NCI-H146 treated with DMSO at 0.1 percent for 48 hours (cell line): ENCODE data around the gene FCGBP.
A peak's percentile ranks its signal among the peaks of the same experiment; 100 is the strongest.
"Not testable (repeated sequence)": the region's sequence is repeated elsewhere in the genome, so short reads cannot be mapped to it uniquely, and the experiment has no call there.

Source experiments
- DNase-seq: peaks from one replicate; lab custom pipeline; 2025; ENCODE audit not compliant: unreplicated experiment; lab: John Stamatoyannopoulos, UW

The FCGBP gene

DNA sequence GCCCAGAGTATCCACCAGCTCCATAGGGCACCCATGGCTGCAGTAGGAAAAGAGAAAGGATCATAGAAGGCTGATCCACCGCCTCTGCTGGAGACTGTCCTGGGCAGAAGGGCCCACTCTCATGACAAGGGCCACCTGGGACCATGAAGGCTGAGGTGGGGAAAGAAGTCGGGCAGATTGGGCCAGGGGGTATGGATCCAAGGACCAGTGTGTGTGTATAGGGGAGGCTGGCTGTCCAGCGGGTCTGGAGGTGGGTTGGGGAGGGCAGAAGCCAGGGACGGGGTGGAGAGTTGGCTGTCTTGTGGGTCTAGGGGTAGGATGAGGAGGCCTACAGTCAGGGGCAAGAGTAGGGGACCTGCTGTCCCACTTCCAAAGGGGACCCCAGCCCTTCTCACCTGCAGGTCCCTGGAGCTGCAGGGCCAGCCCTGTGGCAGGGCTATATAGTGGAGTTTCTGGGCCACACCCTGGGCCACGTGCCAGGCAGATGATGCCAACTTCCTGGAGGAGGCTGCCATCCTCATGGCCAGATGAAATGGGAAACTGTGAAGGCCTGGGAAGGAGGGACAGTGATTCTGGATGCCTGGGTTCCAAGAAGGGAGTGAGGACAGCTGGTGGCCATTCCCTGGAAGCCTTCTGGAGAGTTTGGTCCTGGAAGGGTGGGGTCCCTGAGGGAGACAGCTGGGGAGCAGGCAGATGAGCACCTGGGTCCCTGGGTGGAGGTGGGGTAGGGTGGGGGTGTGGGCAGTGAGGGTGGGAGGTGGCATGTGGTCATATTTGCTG is at the start of gene FCGBP:
Gene FCGBP, minus strand, starts transcription at position 51 of the 780 bp plus-strand sequence.
- no peak for DNase-seq

GRCh38 chr19:39983695-39984300 is 49.4 kb upstream of the FCGBP start:
- no peak for DNase-seq

DNA sequence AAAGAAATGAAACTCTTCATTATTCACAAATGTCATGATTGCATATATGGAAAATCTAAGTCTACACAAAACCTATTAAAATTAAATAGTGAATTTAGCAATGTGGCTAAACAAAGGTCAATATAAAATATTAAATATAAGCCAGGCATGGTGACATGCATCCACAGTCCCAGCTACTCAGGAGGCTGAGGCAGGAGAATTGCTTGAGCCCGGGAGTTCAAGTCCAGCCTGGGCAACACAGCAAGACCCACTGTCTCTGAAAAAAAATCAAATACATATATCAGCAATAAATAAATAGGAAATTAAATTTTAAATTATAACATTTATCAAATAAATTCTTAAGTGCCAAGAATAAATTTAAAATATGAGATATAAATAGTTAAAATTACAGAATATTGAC is 48.4 kb upstream of the FCGBP start:
- DNase-seq, result no peak

DNA sequence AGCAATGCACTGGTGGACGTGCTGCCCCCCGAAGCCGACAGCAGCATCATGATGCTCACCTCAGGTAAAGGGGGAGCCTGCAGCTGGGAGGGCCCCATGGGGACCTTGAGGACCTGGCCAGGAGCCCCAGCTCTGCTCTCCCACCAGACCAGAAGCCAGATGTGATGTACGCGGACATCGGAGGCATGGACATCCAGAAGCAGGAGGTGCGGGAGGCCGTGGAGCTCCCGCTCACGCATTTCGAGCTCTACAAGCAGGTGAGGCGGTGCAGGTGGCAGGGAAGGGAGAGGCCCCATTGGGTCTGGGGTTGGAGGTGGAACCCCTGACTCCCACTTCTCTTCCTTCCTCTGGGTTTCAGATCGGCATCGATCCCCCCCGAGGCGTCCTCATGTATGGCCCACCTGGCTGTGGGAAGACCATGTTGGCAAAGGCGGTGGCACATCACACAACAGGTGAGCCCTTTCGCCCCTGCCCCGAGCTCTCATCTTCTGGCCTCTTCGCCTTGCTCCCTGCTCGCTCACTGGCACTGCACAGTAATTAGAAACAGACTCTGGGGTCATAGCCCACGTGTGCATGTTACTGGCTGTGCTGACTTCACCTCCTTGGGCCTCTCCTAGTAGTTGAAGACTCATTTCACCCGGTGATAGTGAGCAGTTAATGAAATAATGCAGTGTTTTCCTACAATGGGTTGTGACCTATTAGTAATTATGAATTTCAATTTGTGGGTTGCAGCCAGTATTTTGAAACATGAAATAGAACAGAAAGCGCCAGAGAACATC is 40.1 kb upstream of the FCGBP start:
- DNase-seq, result no peak

DNA sequence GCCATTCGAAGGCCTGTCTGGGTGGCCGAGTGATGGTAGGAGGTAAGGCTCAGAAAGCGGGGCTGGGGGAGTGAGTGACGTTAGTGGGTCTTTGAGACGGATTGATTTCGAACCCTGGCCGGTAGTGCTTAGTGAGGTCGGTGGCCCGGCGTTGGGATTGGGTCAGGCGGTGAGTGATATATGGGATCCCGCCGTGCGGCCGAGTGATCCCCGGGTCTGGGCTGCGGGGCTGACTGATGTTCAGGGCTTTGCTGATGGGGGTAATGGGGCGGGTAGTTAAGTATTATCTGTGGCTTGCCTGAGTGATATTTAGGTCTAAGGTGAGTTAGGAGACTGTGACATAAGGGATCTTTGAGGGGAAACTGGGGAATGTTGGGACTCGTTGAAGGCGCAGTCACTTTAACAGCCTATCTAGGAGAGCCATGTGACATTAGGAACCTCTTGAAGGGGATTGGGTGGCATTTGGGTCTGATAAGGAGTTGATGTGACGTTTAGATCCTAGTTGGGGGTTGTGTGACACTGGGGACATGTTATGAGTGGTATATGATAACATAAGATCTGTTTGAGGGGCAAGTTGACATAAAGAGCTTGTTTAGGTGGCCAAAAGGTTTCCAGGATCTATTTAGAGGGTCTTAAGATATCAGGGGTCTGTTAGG is 37.1 kb upstream of the FCGBP start:
- DNase-seq, result no peak

- peak; percentile 99 for DNase-seq
Measured at GRCh38 chr19:39970675-39971379, 36.4 kb upstream of the FCGBP start, which contains the start of gene PSMC4. Gene PSMC4 (plus strand): TSS chr19:39971165. CDS start chr19:39971203, 38 bp downstream.

- DNase-seq, result peak; percentile 72
Measured at GRCh38 chr19:39970425-39970674, 35.9 kb upstream of the FCGBP start.

- DNase-seq, result no peak
Measured at GRCh38 chr19:39969681-39970424, 35.4 kb upstream of the FCGBP start.

- no peak for DNase-seq
Measured at GRCh38 chr19:39969266-39969665, 34.8 kb upstream of the FCGBP start.

- DNase-seq, result no peak
Measured at GRCh38 chr19:39968789-39969188, 34.4 kb upstream of the FCGBP start.

GRCh38 chr19:39967561-39967960 is 33.1 kb upstream of the FCGBP start:
- no peak for DNase-seq

DNA sequence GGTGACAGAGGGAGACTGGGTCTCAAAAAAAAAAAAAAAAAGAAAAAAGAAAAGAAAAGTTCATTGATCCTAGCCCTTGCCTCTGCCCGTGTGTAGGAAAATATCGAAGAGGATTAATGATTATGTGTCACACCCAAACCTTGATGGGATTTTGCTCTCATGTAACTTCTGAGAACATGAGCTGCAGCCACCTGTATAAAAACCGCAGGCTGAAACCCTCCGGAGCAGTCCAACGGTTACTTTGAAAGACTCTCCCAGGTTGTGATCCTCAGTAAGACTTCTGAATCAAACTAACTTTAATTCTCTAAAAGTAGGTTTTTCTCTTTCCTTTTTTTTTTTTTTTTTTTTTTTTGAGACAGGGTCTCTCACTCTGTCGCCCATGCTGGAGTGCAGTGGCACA is 32.2 kb upstream of the FCGBP start:
- DNase-seq, result no peak

DNA sequence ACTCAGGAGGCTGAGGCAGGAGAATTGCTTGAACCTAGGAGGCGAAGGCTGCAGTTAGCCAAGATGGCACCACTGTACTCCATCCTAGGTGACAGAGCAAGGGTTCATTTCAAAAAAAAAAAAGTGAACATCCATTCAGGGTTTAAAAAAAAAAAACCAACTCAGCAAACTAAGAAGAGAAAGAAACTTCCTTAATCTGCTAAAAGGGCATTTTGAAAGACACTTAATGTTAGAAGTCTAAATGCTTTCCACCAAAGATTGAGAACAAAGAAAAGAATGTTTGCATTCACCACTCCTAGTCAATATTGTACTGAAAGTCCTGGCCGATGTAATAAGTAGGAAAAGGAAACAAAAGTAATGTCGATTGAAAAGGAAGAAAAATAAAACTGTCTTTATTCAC is 29.5 kb upstream of the FCGBP start:
- DNase-seq, result no peak

DNA sequence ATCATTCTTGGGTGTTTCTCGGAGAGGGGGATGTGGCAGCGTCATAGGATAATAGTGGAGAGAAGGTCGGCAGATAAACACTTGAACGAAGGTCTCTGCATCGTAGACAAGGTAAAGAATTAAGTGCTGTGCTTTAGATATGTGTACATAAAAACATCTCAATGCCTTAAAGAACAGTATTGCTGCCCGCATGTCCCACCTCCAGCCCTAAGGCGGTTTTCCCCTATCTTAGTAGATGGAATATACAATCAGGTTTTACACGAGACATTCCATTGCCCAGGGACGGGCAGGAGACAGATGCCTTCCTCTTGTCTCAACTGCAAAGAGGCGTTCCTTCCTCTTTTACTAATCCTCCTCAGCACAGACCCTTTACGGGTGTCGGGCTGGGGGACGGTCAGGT is 25.0 kb upstream of the FCGBP start:
- DNase-seq, result not testable (repeated sequence)

DNA sequence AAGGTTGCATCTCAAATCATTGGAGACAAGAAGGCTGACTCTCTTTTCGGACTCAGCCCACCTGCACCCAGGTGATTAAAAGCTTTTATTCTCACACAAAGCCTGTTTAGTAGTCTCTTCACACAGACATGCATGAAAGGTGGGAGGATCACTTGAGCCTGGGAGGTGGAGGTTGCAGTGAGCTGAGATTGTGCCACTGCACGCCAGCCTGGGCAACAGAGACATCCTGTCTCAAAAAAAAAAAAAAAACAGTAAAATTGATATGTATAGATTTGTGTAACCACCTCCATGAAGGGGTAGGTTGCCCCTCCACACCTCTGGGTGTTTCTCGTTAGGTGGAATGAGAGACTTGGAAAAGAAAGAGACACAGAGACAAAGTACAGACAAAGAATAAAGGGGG is 24.5 kb upstream of the FCGBP start:
- not testable (repeated sequence) for DNase-seq

- not testable (repeated sequence) for DNase-seq
Measured at GRCh38 chr19:39957886-39958285, 23.5 kb upstream of the FCGBP start.

GRCh38 chr19:39953915-39954314 is 19.5 kb upstream of the FCGBP start:
- no peak for DNase-seq

GRCh38 chr19:39951686-39952085 is 17.3 kb upstream of the FCGBP start:
- no peak for DNase-seq

DNA sequence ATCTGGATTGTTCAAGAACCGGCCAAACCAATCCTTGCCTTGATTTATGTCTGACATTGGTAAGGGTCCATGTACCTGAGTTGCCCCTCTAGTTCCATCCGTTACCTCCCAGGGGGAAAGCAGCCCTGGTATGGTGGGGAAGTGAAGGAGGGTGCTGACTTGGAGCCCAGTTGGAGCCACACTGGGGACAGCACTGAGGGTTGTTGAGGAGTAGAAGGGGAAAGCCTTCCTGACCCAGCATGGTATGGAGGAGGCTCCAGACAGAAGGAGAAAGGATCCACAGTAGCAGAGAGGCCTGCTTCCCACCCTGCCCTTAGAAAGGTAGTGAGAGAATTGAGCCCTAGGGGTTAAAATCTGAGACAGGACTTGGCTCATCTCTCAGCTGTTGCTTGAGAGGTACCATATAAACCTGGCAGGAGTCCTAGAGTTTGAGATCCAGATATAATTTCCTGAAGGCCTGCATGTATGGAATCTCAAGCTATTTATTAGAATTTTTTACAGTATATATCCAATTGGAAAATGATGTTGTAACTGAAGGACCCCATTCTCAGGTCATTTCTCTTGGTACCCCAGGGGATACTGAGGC is 16.7 kb upstream of the FCGBP start:
- DNase-seq, result no peak
